AG10803 (cell line): ENCODE data around the gene CSRNP3.
A peak's percentile ranks its signal among the peaks of the same experiment; 100 is the strongest.

ENCODE experiments used
- DNase-seq: peaks from one replicate; pipeline ENCODE4 v3.0.0; 2010; ENCODE audit warnings: low read depth
- H3K4me3 ChIP-seq: 2 replicates; pipeline ENCODE4 v1.5.1; 2011; ENCODE audit warnings: mild to moderate bottlenecking, low read length, control low read depth
- TF ChIP-seq, protein P1 (sequence below): conservative IDR thresholded peaks from 2 replicates; pipeline ENCODE4 v1.5.1; 2011; ENCODE audit warnings: mild to moderate bottlenecking, low read length, control low read depth, inconsistent platforms

CSRNP3 gene

DNA sequence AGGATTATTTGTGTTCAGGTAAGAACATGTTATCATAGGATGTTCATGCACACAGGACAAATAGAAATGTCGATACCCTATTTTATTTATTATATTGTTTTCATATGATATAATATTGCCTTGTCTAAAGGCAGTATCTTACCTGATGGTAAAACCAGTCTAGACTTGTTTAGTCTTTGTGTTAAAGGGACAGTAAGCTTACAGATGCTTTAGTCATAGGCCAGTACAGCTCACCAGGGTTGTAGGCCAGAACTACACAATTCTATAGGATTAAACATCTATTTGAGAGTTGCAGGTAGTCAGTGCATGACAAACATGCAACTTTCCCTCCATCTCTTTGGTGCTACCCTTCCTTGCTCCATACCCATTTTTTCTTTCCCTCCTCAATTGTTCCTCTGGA is 166.0 kb downstream of the CSRNP3 start:
- H3K4me3 ChIP-seq, result no peak overlapping the region
- TF ChIP-seq, protein P1, sequence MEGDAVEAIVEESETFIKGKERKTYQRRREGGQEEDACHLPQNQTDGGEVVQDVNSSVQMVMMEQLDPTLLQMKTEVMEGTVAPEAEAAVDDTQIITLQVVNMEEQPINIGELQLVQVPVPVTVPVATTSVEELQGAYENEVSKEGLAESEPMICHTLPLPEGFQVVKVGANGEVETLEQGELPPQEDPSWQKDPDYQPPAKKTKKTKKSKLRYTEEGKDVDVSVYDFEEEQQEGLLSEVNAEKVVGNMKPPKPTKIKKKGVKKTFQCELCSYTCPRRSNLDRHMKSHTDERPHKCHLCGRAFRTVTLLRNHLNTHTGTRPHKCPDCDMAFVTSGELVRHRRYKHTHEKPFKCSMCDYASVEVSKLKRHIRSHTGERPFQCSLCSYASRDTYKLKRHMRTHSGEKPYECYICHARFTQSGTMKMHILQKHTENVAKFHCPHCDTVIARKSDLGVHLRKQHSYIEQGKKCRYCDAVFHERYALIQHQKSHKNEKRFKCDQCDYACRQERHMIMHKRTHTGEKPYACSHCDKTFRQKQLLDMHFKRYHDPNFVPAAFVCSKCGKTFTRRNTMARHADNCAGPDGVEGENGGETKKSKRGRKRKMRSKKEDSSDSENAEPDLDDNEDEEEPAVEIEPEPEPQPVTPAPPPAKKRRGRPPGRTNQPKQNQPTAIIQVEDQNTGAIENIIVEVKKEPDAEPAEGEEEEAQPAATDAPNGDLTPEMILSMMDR, result no peak
- no peak for DNase-seq

GRCh38 chr2:165636959-165637358 is 167.5 kb downstream of the CSRNP3 start:
- H3K4me3 ChIP-seq, result no peak overlapping the region
- no peak for DNase-seq
- TF ChIP-seq, protein P1, result no peak

DNA sequence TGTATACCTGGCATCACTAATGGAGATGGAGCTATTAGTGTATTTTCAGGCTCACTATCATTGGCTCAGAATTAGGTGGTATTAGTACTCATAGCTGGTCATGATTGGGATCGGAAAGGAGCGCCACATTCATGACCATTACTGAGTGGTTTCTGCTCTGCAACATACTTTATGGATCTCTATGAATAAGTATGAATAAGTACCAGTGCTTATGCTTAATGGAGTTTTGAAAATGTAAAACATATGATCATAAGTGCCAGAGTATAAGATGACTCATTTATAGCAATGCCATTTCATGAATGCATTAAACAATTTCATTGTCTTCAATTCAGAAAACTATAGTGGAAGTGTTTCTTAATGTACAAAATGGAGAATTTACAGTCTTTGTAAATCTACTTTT is 167.9 kb downstream of the CSRNP3 start:
- no peak for DNase-seq
- H3K4me3 ChIP-seq, result no peak overlapping the region
- TF ChIP-seq, protein P1, result no peak

DNA sequence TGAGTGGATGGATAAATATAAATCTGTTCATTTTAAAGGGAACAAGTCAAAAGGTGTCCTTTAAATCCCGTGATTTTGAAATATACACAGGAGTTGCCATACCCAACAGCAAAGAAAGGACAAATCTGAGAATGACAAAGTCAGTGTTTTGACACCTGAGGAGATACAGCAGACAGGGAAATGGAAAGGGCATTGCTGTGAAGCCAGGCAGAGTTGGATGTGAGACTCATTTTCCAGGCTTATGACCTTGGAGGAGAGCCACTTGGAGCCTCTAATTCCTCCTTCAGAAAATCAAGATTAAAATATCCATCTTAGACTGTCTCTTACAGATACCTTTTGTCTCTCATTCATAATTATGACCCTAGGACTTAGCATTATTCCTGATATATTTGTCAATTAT is 170.0 kb downstream of the CSRNP3 start:
- DNase-seq, result no peak
- no peak overlapping the region for H3K4me3 ChIP-seq
- TF ChIP-seq, protein P1, result no peak

DNA sequence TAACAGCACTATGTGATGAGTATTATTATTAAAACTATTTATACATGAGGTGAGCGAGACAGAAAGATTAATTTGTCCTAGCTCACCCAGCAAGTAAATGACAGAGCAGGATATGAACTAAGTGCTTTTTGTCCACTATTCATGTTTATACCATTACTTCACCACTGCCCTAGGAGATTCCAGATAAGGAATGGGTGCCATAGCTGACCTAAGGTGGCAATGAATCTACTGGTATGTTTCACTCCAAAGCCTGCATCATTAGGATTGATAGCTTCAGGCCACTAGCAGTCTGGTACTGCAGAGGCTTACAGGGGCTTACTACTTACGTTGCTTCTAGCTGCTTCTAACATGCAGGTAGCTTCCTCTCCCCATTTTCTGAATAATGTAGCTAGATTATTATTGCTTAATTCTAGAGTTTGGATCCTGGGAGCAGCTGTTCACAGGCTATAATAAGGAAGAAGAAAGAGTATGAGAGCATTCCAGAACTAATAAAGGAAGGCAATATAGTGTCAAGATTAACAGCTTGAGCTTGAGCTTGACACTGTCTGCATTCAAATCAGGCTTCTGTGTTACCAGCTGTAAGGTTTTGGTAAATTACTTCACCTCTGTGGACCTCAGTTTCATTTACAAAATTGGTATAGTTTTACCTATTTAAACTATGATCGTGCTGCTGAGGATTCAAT is 170.9 kb downstream of the CSRNP3 start:
- H3K4me3 ChIP-seq, result no peak overlapping the region
- no peak for DNase-seq
- TF ChIP-seq, protein P1, result no peak

- no peak overlapping the region for H3K4me3 ChIP-seq
- TF ChIP-seq, protein P1, result no peak
- DNase-seq, result peak; percentile 35
Observed at GRCh38 chr2:165645930-165646831, 176.7 kb downstream of the CSRNP3 start.

GRCh38 chr2:165647409-165647808 is 177.9 kb downstream of the CSRNP3 start:
- no peak for DNase-seq
- TF ChIP-seq, protein P1, result no peak
- H3K4me3 ChIP-seq, result no peak overlapping the region
